HTR-8/SVneo (cell line): ENCODE results near the gene PPP1R12C.
"Not testable (repeated sequence)": the region's sequence is repeated elsewhere in the genome, so short reads cannot be mapped to it uniquely, and the experiment has no call there.

Experiments
- DNase-seq: peaks from one replicate; pipeline ENCODE4 v3.0.0; 2011; ENCODE audit warnings: low spot score, mixed read lengths; ENCODE audit not compliant: insufficient read length
- FAIRE-seq: peaks from 2 replicates; lab custom pipeline; 2011; peaks lifted over from hg19 to GRCh38; lab: Jason Lieb, UNC

The PPP1R12C gene

DNA sequence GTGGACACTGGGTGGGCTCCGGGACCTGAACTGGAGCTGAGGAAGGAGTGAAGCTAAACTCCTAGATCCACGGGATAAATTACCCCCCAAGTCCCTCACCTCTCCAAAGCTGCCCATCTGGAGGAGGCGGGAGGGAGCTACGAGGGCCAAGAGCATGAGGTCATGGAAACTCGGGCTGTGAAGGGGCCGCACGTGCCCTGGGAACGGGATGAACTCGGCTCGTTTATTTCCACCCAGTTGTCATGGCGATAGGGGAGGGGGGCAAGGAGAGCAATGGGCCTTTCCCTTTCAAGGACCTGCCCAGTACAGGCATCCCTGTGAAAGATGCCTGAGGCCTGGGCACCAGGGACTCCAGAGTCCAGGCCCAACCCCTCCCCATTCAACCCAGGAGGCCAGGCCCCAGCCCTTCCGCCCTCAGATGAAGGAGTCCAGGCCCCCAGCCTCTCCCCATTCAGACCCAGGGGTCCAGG, 3.8 kb downstream of the PPP1R12C start:
- no peak for FAIRE-seq
- peak; percentile 45 for DNase-seq

DNA sequence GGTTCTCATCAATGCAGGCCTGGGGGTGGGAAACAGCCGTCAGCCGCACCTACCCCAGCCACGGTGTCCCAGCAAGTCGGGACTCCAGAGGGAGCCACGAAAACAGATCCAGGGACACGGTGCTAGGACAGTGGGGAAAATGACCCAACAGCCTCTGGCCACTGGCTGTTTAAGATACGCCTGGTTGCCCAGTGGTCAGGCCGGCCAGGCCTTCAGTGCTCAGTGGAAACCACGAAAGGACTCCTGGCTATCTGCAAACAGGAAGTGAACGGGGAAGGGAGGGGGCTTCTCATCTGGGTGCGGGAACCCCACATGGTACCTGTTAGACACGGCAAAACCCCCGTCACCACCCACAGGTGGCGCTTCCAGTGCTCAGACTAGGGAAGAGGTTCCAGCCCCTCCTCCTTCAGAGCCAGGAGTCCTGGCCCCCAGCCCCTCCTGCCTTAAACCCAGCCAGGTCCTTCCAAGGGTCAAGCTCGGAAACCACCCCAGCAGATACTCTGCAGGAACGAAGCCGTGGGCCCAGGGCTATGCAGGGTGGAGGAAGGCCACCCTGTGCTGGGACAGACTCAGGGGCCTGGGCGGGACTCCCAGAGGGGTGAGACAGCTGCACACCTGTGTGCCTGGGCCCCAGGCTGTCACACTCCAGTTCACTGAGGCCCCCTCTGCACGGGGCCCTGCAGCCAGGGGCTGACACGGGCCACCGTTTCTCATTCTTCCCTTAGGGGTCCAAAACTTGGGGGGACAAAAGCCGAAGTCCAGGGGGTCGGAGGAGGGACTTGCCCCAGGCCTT, 4.5 kb downstream of the PPP1R12C start:
- FAIRE-seq (no peak), DNase-seq (no peak)

DNA sequence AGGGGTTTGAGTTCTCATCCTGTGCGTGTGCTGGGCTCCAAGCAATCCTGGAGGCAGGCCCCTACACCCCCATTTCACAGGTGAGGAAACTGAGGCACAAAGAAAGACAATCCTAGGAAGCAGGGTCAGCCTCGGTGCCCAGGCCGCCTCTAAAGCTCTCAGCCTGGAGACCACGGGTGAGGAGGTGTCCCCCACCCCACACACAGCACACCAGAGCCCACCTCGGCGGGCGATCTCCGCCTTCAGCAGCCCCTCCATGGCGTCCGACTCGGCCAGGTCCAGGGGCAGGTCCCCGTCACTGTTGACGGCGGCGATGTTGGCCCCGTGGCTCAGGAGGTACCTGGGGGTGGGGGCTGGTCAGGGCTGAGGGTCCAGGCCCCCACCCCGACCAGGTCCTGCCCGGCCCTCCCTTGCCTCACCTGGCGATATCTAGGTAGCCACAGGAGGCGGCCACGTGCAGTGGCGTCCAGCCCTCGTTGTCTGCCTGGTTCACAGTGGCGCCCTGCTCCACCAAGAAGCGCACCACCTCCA, 5.1 kb downstream of the PPP1R12C start:
- DNase-seq (no peak), FAIRE-seq (no peak)

DNA sequence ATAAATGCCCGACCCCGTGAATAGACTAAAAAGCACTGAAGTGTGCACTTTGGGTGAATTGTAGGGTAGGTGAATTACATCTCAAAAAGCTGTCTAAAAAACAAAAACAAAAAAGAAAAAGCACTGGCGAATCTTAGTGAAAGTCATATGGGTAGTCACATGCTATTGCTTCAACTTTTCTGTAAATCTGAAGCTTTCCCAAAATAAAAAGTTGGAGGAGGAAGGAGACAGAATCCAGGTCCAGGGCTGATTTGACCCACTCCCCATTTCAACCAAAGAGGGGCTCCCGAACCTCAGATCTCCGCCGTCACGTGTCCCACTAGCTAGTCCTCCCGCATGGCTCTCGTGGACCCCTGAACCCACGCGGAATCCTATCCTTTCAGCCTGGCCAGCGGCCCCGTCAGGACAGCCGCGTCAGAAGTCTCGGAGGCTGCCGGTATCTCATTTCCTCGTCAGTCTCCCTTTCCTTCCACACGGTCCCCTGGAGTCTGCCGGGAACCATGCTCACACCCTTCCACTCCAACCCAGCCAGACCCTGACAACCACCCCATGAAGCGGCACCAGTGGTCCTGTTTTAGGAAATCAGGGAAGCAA, 6.1 kb downstream of the PPP1R12C start:
- no peak for FAIRE-seq

DNA sequence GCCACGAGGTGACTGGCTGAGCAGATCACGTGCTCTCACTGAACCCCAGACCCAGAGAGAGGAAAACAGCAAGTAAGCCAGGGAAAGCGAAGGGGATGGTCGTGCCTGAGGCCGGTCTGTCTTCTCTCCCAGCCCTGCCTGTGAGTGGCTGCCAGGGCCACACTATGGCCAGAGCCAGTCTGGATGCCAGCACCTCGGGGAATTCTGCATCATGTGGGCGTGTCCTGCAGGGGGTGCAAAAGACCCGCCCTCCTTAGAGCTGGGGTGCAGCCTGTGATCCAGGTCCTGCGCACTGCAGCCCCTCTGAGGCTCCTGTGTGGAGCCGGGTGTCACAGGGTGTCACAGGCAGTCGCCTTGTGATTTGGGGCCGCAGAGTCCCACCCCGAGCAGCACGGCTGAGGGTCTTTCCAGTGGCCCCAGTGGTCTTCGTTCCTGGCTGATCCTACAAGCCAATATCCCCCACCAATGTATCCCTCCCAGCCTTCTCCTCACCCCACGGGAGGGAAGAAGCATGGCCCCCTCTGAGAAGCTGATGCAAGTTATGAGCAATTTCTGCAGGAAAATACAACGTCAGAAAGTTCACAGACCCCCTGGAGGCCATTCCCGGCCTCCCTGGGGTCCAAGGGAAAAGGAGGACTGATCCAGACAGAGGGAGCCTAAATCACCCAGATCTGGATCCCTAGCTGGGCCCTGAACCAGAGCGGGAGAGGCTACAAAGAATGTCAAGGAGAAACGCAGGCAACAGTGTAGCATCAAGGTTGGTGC, 7.7 kb downstream of the PPP1R12C start:
- DNase-seq (no peak), FAIRE-seq (no peak)

More for the DNA sequence above, 6.1 kb downstream of the PPP1R12C start:
- no peak for DNase-seq

DNA sequence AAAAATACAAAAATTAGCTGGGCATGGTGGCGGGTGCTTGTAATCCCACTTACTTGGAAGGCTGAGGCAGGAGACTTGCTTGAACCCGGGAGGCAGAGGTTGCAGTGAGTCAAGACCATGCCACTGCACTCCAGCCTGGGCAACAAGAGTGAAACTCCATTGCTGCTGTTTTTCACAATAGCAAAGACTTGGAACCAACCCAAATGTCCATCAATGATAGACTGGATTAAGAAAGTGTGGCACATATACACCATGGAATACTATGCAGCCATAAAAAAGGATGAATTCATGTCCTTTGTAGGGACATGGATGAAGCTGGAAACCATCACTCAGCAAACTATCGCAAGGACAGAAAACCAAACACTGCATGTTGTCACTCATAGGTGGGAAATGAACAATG, 10.2 kb downstream of the PPP1R12C start:
- not testable (repeated sequence) for DNase-seq, FAIRE-seq

DNA sequence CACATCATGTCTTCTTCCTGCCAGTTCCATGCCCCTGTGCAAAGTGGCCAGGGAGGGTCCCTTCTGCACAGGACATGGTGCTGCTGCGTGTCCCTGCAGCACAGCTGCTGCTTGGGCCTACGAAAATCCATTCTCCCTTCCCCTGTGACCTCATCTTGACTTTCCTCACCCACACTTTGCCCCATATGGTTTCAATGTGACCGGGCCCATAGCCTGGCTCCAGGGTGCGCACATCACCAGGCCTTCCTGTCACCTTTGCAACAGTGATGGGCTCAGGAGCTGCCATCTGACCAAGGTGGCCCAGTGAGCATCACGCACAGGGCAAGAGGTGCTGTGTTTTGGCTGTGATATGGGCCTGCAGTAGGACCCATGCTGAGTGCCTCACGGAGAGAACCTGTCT, 10.8 kb downstream of the PPP1R12C start:
- DNase-seq = no peak
- FAIRE-seq = no peak

DNA sequence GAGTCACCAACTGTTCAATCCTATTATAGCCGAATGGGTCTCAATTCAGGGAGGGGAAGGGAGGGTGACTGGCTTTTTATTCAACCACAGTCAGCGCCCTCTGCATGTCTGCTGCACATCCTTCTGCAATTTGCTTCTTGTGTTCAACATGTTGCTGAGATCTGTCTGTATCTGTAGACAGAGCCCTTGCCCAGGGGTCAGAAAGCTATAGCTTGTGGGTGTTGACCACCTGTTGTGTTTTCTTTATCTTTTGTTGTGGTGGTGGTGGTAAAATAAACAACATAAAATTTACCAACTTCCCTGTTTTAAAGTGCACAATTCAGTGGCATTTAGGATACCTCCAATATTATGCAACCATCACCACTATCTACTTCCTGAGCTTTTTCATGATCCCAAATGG, 12.2 kb downstream of the PPP1R12C start:
- no peak for DNase-seq
- FAIRE-seq = no peak

DNA sequence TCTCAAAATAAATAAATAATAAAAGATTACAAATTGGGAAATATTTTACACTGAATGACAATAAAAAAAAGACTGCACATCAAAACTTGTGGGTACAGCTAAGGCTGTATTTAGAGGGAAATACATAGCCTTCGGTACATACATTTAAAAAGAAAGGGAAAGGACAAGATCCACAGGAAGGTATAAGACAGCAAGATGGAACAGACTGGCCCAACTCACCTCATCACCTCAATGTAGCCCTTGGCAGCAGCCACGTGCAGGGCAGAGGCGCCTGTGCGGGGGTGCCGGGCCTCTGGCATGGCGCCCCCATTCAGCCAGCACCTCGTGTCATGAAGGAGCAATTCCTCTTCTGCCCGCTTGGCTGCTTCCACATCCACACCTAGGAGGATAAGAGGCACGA, 14.2 kb downstream of the PPP1R12C start:
- FAIRE-seq = no peak
- no peak for DNase-seq

DNA sequence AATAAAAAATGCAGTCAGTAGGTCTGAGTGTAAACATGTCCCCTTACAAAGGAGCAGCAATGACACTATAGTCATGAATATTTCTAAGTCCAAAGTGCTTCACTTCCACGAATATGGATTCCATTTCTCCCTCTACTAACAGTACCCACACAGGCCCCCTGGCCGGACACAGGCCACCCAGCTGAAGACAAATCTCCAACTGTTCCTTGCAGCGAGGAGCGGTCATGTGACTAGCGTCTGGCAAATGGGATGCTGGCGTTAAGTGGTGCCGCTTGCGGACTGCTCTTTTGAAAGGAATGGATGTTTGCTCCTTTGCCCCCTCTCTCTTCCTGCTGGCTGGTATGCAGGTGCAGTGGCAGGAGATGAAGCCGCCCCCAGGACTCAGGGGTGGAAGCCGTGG, 16.2 kb downstream of the PPP1R12C start:
- FAIRE-seq (no peak), DNase-seq (no peak)

DNA sequence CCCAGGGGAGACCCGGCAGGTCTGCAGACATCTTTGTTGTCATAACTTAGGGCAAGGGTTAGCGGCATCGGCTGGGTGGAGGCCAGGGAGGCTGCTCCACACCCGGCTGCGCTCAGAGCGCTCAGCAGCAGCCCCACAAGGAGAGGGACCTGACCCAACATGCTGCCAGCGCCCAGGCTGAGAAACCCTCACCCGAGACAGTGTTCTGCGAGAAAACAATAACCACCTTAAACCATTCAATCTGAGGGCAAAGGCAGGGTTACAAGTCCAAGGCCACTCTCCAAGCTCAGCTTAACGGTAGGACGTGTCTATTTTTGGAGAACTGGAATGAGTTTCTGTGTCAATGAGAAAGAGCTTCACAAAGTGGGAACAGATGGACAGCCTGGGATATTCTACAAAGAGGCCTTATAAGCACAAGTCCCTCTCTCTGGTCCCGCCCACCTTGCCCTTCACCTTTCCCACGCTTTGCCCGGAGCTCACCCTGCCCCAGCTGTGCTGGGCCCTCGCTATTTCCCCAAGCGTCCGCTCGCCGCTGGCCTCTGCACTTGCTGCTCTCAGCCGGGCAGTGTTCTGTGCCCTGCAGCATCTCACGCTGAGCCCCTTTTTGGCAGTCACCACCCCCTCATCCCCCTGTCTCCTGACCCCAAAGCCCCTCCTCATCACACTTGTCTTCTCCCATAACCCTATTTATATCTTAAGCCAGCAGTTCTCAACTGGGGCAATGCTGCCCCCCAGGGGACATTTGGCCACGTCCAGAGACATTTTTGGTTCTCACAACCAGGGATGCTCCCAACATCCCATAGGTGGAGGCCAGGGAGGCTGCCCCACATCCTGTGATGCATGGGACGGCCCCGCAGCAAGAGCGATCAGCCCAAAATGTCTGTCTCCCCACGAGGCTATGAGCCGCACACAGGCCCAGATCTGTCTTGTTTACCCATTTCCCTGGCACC, 17.6 kb downstream of the PPP1R12C start:
- DNase-seq (no peak), FAIRE-seq (peak; percentile 26)

DNA sequence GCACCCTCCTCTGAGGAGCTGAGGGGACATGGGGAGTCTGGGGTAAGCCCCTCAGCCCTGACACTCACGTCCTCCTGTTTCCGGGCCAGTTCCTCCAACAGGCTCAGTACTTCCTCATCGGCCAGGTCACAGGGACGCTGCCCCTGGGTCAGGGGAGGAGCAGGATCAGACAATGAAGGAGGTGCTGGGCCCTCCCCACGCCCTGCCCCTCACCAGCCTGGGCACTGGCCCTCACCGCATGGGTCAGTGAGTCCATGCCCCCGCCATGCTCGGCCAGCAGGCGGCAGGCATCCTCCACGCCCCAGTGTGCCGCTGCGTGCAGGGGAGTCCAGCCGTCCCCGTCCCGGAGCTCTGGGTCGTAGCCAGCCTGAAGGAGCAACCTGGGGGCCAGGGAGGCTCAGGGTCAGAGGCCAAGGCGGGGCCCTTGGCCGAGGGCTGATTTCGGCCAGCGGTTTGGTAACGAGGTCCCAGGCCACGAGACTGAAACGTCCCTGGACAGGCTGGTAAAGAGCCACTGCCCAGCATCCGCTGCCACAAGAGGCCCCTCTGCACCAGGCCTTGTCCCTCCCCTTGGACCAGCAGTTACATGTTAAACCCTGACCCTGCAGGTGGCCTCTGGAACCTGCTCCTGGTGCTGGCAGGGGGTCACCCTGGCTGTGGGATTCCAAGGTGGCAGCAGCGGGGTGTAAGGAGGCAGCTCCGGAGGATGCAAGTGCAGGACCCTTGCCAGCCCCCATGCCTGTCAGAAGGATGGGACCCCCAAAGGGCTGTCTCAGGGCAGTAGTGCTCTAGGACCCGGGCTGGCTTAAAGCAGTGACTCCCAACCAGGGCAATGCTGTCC, 18.5 kb downstream of the PPP1R12C start:
- DNase-seq (no peak), FAIRE-seq (no peak)

DNA sequence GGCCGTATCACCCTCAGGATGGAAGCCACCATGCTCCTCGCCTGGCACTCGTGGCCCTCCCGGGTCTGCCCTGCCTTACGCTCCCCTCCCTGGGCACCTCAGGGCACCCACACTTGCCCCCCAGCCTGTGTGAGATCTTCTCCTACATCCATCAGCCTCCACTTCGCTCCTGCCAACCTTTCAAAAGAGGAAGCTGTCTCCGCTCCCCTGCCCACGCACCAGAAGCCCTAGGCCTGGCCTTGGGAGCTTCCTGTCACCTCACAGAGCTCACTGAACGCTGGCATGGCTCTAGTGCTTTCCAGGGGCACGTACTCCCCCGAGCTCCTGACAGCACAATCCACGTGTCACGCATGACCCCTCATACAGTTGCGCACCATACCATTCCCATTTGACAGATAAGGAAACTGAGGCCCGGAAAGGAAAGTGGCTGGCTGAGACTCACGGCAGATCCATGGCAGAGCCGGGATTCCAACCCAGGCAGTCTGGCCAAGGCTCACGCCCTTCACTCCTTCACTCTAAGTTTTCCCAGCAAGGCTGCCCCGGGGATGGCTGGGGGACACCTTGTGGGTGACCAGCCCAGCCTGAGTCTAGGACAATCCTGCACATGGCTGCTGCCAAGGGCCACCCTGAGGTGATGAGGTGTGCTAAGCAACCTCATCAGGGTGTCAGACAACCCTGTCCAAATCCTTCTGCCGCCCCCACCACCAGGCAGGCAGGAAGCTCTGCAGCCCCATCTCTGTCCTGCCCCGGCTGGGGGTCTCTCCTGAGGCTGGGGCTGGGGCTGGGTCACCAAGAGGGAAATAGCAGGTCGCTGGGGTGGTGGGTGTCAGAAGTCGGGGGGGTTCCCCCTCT, 19.3 kb downstream of the PPP1R12C start:
- FAIRE-seq (no peak), DNase-seq (no peak)

DNA sequence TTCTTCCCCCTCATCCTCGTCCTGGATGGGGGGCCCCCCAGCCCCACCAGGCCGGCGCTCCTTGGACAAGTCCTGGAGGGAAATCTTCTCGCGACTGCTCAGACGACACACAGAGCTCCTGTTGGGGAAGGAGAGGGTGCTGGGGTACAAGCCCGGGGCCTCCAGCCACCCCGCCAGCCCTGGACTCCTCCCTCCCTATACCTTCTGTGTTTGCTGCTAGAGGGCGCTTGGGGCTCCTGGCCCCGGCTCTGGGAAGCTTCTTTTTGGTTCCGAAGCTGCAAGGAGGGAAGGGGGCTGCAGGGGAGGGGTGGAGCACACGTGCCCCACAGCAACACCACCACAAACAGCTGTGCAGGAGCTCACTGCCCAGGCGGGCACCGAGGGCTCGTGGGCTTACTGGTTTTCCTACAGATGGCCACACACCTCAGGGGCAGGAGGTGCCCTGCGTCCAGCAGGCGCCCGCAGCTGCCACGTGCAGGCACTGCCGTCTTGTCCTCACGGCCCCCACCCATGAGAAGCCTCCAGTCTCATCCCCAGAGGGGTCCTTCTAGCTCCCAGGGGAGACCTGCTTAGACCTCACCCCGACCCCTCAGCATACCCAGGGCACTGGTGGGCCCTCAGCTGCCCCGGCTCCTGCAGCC, 21.3 kb downstream of the PPP1R12C start:
- FAIRE-seq = no peak

DNA sequence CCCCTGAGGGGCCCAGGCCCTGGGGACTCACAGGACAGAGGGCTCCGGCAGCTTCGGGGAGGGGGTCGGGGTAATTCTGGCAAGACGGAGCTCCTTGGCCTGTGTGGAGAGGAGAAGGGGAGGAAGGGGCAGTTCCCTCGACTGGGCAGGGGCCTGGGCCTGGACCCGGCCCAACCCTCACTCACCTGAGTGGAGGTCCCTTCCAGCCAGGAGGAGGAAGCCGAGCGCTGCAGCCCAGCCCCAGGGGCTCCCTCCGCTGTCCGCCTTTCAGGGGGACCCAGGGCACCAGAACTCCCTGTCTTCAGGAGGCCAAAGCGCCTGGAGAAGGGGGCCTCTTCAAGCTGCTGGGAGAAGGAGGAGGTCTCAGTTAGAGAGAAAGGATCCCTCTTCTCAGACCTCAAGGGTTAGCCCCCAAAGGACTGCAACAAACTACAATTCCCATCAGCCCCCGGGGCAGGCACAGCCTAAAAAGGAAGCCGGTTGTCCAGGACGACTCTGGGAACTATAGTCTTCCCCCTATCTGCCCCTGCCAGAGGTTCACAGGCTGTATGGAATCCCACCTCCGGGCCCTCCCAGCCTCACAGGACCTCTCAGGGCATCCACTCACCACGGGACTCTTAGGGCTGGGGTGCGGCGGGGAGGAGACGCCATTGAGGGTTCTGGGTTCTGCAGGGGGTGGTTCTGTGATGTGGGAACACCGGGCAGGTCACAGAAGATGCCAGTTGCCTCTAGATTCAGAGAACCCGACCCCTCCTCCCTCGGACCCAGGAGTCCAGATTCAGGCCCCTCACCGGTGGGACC, 22.0 kb downstream of the PPP1R12C start:
- FAIRE-seq = no peak
- DNase-seq = no peak

More for the DNA sequence above, 21.3 kb downstream of the PPP1R12C start:
- no peak for DNase-seq

DNA sequence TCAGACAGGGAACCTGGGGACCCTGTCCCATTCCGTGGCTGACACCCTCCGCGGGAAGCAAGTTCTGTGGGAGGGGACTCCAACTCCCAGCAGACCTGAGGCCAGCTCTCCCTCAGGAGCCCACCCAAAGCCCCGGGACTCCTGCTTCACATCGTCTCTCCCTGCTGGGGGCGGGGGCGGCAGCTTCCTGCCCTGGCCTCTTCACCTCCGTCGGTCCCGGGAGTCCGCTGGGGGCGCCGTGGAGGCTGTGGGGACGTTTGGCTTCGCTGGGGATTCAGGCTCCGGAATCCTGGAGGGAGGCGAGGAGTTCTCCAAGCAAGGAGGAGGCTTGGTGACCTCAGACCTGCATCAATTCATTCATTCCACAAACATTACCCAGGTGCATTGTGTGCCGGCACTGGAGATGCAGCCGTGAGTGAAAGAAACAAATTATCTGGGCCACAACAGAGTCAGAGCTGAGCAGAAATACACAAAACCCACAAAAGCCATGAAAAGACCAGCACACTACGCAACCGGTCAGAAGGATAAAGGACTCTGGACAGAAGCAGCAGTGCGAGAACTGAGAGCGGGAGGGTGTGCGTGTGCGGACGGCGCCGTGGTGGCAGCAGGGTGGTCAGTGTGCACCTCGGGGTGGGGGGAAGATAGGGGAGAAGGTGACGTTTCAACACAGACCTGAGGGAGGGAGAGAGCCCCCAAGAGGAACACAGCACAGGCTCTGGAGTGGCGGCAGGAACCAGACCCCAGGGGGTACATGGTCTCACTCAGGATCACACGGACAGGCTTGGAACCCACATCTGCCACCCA, 22.8 kb downstream of the PPP1R12C start:
- DNase-seq (no peak), FAIRE-seq (no peak)
